Measurements from ENCODE around the gene VWA5B1.

- TF ChIP-seq, protein P1, sequence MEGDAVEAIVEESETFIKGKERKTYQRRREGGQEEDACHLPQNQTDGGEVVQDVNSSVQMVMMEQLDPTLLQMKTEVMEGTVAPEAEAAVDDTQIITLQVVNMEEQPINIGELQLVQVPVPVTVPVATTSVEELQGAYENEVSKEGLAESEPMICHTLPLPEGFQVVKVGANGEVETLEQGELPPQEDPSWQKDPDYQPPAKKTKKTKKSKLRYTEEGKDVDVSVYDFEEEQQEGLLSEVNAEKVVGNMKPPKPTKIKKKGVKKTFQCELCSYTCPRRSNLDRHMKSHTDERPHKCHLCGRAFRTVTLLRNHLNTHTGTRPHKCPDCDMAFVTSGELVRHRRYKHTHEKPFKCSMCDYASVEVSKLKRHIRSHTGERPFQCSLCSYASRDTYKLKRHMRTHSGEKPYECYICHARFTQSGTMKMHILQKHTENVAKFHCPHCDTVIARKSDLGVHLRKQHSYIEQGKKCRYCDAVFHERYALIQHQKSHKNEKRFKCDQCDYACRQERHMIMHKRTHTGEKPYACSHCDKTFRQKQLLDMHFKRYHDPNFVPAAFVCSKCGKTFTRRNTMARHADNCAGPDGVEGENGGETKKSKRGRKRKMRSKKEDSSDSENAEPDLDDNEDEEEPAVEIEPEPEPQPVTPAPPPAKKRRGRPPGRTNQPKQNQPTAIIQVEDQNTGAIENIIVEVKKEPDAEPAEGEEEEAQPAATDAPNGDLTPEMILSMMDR (IDR thresholded peaks at IDR 0.05), result no peak
- no peak for TF ChIP-seq POLR2AphosphoS5 (IDR thresholded peaks at IDR 0.05)
Observed at GRCh38 chr1:20318971-20319370, 28.3 kb downstream of the VWA5B1 start.

All from stomach (tissue), 4 donors.